K562 (cell line): ENCODE results near the gene GRIA4. TPM values are rescaled to one million over a fixed set of nuclear protein-coding genes. Genes with fewer than 3 reads are reported as not detected.

Experiments used
- MGA ChIP-seq: fragments of 450-650 bp; IDR thresholded peaks from 2 replicates; pipeline ENCODE4 v1.6.1; 2016; ENCODE audit warnings: mild to moderate bottlenecking, moderate library complexity
- NR1H2 ChIP-seq: sonication (generic); formaldehyde crosslinking; IDR thresholded peaks from 2 replicates; pipeline ENCODE4 v1.4.0; 2020; ENCODE audit warnings: mild to moderate bottlenecking, missing genetic modification reagents
- SMARCA5 ChIP-seq: fragments of 450-650 bp; IDR thresholded peaks from 2 replicates; pipeline ENCODE4 v1.6.1; 2016
- polyA plus RNA-seq, 8 experiments: library from polyadenylated mRNA; depleted of rRNA in 4 of 8; stranded (reverse) in 5 of 8; unstranded in 3 of 8; fragments of >200 nt; fragmentation: Nextera tagmentation in 2 of 8; fragmentation: Illumina TruSeq in 1 of 8; extraction: Ambion mirVana in 2 of 8; extraction: Trizol in 1 of 8; gene quantifications; 2 replicates each; pipeline versions ENCODE4 v1.2.1 to v1.2.3, GENCODE V29; 2011 to 2014; ENCODE audit warnings: inconsistent platforms in 1 of 8, missing spikeins in 1 of 8
- total RNA-seq, 7 experiments: library from RNA; depleted of rRNA in 6 of 7; stranded (reverse); fragments of >200 nt in 6 of 7; fragmentation: Illumina TruSeq in 2 of 7; extraction: Trizol in 2 of 7; gene quantifications; 2 replicates each; pipeline versions ENCODE4 v1.2.1 to v1.2.3, GENCODE V29; 2011 to 2021; ENCODE audit warnings: low replicate concordance in 1 of 7

Gene GRIA4
- total and polyA plus RNA-seq, 9 of the 15 experiments (the other 6 are each of a cell fraction or from before 2014, with no cell fraction given): not detected

DNA sequence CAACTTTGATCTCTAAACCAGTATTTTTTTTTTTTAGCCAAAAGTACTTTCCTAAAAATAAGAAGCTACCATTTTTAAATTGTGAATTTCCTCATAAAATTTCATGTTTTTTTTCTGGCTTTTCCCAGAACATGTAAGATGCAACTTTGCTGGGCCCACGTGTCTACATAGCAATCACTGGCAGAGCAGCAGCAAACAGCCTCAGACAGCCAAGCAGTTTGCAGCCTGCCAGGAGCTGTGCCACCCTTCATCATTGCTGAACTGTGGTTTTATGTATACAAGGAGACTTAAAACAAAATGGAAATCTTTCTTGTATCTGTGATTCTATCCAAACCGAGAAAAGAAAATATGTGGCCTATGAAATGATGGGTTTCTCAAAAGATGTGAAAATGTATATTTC is 110.2 kb downstream of the GRIA4 start (continued):
- TF ChIP-seq MGA (no peak), SMARCA5 (no peak), NR1H2 (CRISPR knock-in tag) (no peak)
